GM19467 (cell line): ENCODE measurements around the gene COL18A1.

Source experiments
- ATAC-seq: cut with Tn5 transposase; IDR thresholded peaks from one replicate; pipeline ENCODE4 v1.9.1; 2021; ENCODE audit warnings: mild to moderate bottlenecking, moderate library complexity; ENCODE audit not compliant: unreplicated experiment

The COL18A1 gene

DNA sequence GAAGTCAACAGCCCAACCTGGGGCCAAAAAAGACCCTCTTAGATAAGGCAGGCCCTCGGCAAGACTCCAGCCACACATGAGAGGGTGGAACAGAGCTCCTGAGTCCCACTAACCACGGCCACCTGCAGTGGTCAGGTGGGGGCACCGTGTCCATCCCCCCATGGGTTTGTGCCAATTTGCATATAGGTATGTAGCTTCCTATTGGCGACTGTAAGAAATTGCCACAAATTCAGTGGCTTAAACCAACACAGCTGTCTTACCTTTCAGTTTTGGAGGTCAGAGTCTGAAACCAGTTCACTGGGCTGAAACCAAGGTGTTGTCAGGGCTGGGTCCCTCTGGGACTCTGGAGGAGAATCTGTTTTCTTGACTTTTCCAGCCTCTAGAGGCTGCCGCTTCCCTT, 59.3 kb downstream of the COL18A1 start:
- no peak for ATAC-seq

DNA sequence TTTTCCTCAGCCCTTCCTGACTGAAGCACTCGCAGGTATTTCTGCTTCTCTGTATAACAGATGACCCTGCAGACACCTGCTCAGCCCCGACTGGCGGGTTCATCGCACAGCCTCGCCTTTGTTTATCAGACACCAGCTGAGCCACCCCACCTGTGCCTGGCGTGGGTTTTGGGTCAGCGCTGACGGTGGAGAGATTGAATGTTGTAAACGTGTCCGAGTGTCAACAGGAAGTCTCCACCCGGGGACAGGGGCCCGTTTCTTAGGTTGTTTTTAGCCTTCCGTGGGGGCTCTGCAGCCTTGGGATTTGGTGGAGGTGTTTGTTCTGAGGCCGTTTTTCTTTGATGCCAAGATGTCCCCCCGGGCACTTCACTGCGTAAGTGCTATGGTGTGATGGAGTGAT, 60.1 kb downstream of the COL18A1 start:
- no peak for ATAC-seq

DNA sequence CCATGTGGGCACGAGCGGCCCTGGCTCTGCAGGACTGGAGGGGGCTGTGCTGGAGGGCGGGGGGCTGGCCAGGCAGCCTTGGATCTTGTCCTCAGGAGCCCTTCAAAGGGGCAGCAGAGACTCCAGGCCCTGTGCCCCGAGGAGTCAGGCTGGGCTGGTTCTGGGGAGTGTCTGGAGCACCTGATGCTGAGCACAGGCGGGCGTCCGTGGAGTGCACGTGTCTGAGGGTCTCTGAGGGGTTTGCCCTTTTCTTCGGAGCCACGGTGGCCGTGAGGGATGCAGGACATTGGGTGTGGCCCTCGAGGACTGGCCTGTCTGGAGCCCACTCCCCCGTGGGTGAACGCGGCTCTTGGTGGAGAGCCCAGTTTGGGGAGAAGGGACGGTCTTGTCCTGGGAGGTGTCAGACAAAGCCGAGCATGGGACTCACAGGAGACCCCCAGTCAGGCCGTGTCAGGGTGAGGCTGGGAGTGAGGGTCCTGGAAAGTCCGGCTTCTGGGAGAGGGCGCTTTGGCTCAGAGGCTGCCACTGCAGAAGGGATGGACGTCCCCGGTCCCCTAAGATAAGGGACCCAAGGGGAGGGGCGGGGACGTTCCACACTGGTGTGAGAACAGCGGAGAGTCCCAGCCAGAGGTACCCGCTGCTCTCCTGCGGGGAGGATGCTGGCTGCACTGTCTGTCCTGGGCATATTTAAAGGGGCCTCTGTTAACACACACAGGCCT, 60.8 kb downstream of the COL18A1 start:
- no peak for ATAC-seq

DNA sequence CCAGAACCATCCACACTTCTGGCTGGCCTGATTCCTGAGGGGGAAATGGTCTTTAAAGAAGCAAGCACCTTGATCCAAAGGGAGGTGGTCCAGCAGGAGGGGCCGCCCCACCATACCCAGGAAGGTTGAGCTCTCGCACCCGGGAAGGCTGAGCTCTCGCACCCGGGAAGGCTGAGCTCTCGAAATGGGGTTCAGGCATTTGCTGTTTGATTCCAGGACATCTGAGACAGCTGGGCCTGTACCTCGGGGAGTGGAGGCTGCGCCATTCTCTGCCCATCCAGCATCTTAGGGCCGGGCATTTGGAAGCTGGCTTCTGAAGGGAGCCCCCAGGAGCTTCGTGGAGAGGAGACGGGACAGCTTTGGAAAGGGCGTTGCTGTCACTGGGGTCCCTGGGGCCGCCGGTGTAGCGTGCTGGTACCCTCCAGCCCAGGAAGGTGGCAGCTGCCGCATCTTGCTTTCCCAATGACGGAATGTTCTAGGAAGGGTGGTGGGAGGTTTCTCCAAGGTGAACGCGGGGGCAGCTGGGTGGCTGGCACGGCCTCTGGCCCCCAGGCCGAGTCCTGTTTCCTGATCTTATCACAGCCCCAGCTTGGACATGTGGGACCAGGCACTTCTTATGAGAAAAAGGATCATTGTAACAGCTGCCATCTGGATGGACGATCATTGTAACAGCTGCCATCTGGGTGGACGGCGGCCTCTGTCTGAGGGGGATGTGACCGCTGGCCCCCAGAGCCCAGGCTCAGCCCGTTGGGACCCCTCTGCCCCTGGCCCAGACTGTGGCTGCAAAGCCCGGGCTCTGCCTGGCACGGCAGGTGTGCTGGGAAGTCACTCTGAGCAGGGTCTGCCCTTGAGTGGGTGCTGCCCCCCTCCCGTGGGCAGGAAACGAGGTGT, 61.6 kb downstream of the COL18A1 start:
- ATAC-seq: no peak

DNA sequence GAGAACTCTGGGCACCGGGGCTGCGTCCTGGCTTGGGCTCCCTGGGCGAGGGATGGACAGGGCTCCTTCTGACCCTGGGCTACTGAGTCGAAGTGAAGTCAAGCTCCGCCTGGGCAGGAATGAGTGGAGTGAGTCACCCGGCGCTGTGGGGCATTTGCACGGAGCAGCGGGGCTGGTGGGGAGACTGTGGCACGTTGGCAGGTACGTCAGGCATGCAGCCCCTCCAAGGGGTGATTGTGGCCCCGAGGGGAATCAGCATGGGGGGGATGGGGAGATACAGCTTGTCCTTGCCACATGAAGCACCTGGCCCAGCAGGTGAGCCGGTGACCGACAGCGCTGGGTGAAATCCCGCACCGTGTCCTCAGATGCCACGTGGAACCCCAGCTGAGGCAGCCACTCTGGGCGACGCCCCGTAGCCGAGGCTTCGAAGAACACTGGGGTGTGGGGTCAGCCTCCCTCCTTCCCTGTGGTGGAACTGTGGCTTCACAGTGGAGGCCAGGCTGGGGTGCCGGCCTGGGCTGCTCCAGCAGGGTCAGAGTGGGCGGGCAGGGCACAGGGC, 62.3 kb downstream of the COL18A1 start:
- ATAC-seq: no peak

DNA sequence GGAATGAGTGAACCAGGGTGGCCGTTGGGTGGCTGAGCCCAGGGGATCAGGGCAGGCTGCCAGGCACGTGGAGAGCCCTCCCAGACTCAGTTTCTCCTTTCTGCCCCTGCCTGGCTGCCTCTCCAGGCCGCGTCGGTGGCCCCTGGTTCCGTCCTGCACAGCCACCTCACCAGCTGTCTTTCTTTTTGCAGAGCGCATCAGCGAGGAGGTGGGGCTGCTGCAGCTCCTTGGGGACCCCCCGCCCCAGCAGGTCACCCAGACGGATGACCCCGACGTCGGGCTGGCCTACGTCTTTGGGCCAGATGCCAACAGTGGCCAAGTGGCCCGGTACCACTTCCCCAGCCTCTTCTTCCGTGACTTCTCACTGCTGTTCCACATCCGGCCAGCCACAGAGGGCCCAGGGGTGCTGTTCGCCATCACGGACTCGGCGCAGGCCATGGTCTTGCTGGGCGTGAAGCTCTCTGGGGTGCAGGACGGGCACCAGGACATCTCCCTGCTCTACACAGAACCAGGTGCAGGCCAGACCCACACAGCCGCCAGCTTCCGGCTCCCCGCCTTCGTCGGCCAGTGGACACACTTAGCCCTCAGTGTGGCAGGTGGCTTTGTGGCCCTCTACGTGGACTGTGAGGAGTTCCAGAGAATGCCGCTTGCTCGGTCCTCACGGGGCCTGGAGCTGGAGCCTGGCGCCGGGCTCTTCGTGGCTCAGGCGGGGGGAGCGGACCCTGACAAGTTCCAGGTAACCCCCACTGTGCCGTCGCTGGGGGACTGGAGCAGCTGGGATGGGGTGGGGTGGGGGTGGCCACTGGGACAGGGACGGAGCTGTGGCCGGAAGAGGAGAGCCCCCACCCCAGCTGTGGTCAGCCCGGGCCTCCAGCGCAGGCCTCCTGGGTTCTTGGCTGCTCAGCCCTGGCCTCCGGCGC, 63.3 kb downstream of the COL18A1 start:
- no peak for ATAC-seq

DNA sequence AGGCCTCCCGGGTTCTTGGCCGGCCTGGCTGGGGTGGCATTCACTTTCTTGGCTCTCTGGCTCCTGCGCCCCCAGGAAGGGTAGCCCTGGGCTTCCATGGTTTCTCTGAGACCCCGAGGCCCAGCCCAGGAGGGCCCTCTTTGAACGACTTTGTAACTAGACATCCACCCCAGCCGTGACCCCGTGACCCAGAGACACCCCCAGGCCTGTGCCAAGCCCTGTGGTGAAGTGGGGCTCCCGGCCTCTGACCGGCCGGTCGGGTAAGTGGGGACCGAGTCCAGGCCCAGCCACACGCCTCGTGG, 64.0 kb downstream of the COL18A1 start:
- no peak for ATAC-seq

DNA sequence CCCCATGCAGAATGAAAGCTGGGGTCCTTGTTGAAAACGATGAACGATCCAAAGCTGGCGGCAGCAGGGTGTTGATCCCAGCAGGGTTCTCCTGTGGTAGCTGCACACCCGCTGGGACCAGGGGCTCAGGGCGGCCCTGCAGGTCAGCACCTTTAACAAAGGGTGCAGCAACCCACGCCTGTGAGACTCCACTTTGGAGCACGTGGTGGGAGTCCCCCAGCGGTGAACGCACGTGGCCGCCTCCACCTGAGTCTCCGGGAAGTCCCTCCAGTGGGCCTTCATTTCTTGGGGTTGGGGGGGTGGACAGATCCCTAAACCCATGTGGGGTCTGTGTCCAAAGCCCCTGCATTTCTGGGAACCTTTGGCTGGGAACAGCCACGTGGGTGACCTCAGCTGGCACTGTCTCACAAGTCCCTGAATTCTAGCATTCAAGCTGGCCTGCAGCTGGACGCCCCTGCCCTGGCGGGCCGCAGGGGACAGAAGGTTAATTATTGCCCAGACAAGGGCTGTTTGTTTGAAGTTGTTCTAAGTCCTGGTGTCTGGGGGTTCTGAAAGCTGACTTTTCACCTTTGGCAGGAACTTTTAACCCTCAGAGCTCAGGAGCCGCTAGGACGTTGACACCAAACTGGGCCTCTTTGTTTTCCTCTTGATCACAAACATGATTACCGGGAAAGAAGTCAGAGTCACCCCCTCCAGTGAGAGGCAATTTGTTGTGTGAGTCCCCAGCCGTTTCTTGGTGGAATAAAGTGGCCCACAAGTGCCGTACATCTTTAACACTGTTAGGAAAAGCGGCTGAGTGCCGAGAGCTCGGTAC, 64.5 kb downstream of the COL18A1 start:
- no peak for ATAC-seq

DNA sequence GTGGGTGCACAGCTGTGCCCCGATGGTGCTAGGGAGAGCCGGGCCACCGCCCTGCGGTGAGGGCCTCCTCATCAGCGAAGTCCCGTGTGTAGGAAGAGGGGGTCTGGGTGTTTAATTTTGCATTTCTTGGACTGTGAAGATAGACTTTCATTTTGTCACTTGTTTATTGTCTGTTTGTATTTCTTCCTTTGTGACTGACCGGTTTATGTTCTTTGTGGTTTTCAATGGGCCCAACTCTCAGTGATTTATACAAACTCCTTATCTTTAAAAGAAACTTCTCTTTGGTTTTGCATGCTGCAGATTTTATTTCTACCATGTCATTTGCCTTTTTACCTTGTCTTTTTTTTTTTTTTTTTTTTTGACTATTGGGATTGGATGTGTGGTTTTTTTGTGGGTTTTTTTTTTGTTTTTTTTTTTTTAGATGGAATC, 65.1 kb downstream of the COL18A1 start:
- no peak for ATAC-seq

DNA sequence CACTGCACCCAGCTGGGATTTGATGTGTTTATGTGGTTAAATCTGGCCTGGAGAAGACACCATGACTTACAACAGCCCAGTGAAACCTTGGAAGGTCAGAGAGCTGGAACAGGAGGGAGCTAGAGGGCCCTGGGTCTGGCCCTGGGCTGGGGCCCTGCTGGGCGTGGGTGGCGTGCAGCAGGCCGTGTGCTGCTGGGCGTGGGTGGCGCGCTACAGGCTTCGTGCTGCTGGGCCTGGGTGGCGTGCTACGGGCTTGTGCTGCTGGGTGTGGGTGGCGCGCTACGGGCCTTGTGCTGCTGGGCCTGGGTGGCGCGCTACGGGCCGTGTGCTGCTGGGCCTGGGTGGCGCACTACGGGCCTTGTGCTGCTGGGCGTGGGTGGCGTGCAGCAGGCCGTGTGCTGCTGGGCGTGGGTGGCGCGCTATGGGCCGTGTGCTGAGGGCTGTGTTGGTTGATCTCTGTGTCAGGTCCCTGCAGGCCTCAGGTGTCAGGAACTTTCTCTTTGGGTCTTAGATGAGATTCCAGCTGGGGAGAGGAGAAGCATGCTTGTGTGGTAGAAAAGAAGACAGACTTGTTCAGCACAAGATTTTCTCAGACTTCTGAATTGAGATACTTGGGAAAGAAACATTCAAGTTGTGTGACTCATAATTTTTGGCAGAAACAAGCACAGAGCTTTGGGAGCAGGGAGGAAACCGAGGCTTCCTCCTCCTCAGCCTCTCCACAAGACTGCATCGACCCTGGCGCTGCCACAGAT, 66.0 kb downstream of the COL18A1 start:
- ATAC-seq: no peak

DNA sequence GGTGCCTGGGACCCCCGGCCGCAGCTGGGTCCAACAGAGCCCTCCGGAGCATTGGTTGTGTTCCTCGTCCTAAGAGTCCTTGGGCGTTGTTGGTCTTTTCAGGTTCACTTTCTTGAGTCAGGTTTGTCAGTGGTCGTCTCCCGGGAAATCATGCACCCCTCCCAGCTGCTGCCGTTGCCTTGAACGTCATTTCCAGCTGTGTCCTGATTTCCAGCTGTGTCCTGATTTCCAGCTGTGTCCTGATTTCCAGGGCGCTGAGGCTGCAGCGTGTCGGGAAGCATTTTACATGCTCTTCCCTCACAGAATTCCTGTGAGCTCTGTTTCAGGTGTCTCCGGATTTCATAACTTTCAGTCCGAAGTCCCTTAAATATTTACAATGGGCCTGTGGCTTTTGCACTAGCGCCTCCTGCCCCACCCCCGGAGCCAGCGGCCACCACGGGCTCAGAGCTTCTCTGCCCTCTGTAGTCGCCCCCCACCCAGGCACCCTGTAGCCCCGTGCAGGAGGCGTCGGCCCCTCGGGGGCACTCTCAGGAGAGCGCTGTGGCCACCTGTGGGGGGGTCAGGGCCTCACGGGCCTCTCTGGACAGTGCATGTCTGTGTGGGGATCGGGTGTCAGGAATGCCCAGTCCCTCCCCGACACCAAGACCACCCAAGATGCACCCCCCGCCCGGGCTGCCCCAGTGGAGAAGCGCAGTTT, 66.7 kb downstream of the COL18A1 start:
- ATAC-seq: no peak

DNA sequence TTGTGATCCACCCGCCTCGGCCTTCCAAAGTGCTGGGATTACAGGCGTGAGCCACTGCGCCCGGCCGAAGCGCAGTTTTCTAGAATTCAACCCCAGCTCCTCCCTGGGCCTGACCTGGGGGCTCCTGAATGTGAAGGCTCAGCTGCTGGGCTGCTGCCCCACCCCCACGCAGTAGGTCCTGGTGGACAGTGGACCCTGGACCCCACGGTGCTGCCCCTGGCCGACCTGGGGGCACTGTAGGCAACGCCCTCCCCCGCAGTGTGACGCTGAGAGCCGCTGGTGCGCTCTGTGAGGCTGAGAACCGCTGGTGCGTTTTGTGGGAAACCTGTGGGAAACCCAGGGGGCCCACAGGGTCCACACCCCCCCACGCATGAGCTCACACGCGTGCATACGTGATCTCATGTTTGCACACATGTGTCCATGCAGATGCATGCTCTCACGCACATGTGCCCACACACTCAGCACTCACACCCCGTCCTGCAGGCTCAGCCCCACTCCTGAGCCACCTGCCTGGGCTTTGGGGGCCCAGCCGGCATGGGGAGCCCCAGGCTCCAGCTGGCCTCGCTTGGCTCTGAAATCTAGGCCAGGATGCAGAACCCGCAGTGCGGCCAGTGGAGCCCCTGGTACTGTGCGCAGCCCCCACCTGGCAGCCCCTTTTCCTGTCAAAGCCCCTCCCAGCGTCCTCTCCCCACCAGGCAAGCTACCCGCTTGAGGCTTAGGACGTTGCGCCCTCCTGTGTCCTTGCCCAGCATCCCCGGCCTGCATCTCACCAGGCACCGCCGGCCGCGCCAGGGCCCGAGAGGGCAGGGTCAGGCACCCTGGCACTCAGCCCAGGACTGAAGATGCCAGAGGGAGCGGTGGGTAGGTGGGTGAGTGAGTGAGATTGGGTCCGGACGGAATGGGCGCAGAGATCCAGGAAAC, 67.7 kb downstream of the COL18A1 start:
- ATAC-seq: no peak

DNA sequence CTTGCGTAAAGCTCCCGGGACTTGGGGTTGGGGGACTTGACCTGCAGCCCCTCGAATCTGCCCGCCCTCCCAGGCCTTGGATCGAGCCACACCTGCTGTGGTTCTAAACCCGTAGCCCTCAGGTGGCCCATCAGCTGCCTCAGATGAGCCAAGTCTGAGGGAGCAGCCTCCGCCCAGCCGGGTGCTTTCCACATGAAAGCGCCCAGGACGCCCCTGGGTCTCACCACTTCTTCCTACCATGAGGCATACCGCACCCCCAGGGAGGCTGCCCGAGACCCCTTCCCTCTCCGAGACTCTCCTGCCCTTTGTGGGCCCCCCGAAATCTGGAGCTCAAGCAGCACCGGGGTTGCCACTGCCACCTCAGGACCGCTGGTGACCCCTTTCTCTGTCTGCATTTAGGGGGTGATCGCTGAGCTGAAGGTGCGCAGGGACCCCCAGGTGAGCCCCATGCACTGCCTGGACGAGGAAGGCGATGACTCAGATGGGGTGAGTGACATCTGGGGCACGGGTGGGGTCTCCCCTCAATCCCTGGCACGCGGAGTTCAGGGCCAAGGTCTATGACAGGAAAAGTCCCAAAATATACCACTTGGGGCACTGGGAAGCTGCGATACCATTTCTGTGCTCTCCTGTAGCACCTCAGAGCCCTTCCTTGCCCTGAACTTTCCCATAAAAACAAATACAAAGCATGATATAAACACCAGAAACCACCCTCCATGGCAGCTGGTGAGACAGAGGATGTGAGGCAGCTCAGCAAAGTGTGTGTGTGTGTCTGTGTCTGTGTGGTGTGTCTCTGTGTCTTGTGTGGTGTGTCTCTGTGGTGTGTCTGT, 68.7 kb downstream of the COL18A1 start:
- no peak for ATAC-seq

DNA sequence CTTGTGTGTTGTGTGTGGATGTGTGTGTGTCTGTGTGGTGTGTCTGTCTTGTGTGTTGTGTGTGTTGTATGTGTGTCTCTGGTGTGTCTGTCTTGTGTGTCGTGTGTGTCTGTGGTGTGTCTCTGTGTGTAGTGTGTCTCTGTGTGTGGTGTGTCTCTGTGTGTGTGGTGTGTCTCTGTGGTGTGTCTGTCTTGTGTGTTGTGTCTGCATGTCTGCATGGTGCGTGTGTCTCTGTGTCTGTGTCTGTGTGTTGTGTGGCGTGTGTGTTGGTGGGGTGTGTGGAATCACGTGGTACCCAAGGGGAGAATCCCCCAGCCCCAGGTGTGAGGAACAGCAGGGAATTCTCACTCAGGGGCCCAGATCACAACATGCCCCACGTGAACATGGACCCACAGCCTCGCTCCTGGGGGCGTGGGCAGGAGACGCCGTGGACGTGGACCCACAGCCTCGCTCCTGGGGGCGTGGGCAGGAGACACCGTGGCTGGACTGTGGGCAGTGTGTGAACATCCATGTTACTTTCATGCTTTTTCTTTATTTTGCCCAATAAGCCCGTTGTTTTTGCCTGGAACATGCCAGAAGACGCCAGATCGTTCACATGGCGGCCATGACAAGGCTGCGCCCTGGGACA, 69.5 kb downstream of the COL18A1 start:
- no peak for ATAC-seq

DNA sequence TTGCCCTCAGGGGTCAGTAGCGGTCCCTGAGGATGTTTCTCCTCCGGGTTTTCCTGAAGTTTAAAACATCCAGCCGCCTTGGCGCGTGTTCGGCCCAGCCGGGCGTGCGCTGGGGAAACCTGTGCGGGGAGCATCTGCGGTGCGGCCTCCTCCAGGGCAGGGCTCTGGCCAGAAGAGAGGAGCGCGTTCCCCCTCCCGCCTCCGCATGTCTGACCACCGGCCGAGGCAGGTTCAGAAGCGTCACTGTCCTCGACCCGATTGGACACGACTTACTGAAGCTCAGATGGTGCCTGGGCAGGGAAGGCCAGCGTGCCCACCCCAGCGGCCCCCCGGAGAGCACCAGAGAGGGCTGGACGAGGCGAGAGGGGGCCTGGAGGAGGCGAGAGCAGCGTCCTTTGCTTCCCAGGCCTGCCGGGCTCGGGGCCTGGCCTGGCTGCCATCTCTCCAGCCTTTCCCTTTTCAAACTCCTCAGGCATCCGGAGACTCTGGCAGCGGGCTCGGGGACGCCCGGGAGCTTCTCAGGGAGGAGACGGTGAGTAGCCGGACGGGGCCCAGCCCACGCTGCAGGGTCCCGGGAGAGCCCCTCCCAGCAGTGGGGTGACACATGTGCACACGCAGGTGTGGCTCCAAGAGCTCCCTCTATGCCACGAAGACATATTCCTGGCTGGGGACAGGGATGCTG, 70.2 kb downstream of the COL18A1 start:
- ATAC-seq: no peak
